K562 treated with DMSO at 1 percent for 24 hours (cell line): Measurements from ENCODE around the gene CCDC124. TPM values are rescaled to one million over a fixed set of nuclear protein-coding genes. Genes with fewer than 3 reads are reported as not detected.

Source experiments
- total RNA-seq: library from RNA; unstranded; fragments of 300-600 nt; gene quantifications from 2 replicates; pipeline ENCODE4 v1.2.3, GENCODE V29; 2022; ENCODE audit warnings: low read depth; ENCODE audit not compliant: insufficient read depth

The CCDC124 gene, protein sequence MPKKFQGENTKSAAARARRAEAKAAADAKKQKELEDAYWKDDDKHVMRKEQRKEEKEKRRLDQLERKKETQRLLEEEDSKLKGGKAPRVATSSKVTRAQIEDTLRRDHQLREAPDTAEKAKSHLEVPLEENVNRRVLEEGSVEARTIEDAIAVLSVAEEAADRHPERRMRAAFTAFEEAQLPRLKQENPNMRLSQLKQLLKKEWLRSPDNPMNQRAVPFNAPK
- total RNA-seq, result 170 TPM in 2 replicates

DNA sequence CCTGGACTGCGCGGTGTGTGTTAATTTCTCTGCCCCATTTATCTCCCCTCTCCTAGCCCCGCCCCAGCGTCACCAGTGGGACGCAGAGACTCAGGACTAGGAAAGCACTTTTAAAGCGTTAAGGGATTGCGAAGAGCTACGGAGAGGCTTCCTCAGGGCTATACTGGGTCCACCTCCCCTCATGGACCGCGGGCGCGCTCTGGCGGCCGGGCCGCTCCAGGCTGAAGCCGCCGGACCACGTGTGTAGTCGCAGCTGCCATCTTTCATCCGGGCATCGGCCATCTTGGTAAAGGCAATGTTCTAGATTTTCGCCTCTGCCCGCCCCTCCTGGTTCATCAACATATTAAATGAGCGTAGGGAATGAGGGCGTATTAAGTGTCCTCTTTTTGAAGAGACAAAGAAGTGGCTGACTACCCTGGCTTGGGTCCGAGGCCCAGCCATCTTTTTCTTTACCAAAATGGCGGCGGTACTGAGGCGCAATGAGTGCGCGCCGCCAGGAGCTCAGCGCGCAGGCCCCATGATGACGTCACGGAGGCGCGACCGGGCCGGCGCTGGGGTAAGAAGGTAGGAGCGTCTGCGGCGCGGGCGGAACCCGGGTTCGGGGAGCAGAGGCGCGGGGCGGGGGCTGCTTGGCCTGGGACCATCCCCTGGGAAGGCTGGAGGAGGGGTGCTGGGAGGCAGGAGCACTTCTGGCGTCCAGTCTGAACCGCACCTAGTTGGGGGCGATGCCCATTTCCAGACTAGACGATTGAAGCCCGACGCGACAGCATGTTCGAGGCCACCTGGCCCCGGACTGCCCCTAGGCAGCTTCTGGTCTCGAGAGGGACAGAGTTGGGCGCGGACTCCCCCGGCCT is at the start of gene CCDC124:
TSS of gene CCDC124 (plus strand) at position 531 of the 854 bp plus-strand sequence. CDS start 3,406 bp downstream, outside the sequence.

DNA sequence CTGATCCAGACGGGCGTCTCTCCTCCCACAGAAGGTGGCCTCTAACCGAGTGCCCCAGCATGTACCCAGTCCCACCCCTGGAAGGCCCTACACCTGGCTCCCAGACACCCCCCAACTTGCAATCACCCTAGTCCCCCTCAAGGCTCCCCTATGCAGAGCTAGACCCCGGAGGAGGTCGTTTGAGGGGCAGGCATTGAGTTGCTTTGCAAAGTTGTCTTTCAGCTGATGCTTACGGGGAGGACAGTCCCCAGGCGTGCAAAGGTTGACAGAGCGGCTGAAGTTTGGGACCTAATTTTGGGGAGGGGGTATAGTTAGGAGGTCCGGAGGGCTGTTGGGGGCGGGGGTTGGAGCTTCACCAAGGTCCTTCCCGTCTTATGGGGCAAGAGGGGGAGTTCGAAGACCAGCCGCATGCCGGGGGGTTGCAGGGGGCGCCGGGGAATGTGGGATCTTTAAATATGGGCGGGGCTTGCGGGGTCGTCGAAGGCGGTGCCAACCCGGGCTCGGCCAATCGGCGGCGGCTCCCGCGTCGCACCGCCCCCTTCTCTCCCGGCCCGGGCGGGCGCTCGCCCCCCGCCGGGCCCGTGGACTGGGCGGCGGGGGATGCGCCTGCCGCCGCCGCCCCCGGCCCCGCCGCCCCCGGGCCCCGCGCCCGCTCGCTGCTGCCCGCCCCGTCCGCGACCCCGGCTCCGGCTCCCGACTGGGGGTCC is 33.9 kb downstream of the CCDC124 start, which contains the start of gene KCNN1:
TSS of gene KCNN1 (plus strand) at position 558 of the 707 bp plus-strand sequence. CDS start 6,782 bp downstream, outside the sequence.

Other genes starting within 250 kb of the CCDC124 start
- 0.38 and 0.61 TPM in 2 replicates for gene UNC13A, start 244.7 kb upstream of the CCDC124 start, total RNA-seq
- gene MAP1S, start 213.5 kb upstream of the CCDC124 start, total RNA-seq, result 119 and 127 TPM in 2 replicates
- 37.7 and 38.8 TPM in 2 replicates for gene FCHO1, start 181.5 kb upstream of the CCDC124 start, total RNA-seq
- gene B3GNT3, start 137.9 kb upstream of the CCDC124 start, total RNA-seq, result 1.3 TPM in 2 replicates
- not detected in 2 replicates for gene INSL3, start 111.5 kb upstream of the CCDC124 start, total RNA-seq
- gene JAK3, start 85.0 kb upstream of the CCDC124 start, total RNA-seq, result 0.14 and 0.36 TPM in 2 replicates
- 7,407 and 7,918 TPM in 2 replicates for gene RPL18A, start 73.1 kb upstream of the CCDC124 start, total RNA-seq
- 0.32 and 0.58 TPM in 2 replicates for gene SLC5A5, start 61.1 kb upstream of the CCDC124 start, total RNA-seq
- gene KCNN1, start 34.1 kb downstream of the CCDC124 start, total RNA-seq, result 11.6 and 13.7 TPM in 2 replicates
- 34.4 and 34.9 TPM in 2 replicates for gene ARRDC2, start 75.2 kb downstream of the CCDC124 start, total RNA-seq
- gene IL12RB1, start 153.9 kb downstream of the CCDC124 start, total RNA-seq, result 0.36 TPM in 1 of 2 replicates, not detected in the other
- 13.7 and 14.2 TPM in 2 replicates for gene MAST3, start 164.8 kb downstream of the CCDC124 start, total RNA-seq
- gene PIK3R2, start 220.1 kb downstream of the CCDC124 start, total RNA-seq, result 31.7 and 38.7 TPM in 2 replicates
- 152 and 155 TPM in 2 replicates for gene IFI30, start 240.8 kb downstream of the CCDC124 start, total RNA-seq